SK-N-SH (cell line): ENCODE measurements around the gene BTBD16. TPM values are rescaled to one million over a fixed set of nuclear protein-coding genes. Genes with fewer than 3 reads are reported as not detected.

Experiments used
- CTCF ChIA-PET: fragments of 300-600, 350-600 bp; formaldehyde crosslinking; extraction: SDS; loops from one replicate; lab custom pipeline; 2021; lab: Yijun Ruan, JAX
- POLR2A ChIA-PET: fragments of 350-600 bp; sonication (Branson Sonifier 250); formaldehyde crosslinking; extraction: SDS; loops from one replicate; lab custom pipeline; 2020; ENCODE audit warnings: antibody characterized with exemption, inconsistent platforms; lab: Yijun Ruan, JAX
- DNase-seq: peaks from one replicate; pipeline ENCODE4 v3.0.0; 2012
- H2AFZ ChIP-seq: fragments of 200-600 bp; sonication (generic); 2 replicates; pipeline ENCODE4 v1.8.1; 2016; ENCODE audit warnings: antibody characterized with exemption, mild to moderate bottlenecking, low read depth
- H3F3A ChIP-seq: fragments of 200-600 bp; sonication (generic); replicated peaks from 2 replicates; pipeline ENCODE3; 2016; ENCODE audit warnings: antibody characterized with exemption, mild to moderate bottlenecking; ENCODE audit not compliant: insufficient read depth
- H3K27ac ChIP-seq, 2 experiments: fragments of 200-500 bp in 1 of 2; fragments of 200-600 bp in 1 of 2; sonication (Bioruptor generic) in 1 of 2; sonication (generic), shearing (Covaris generic) in 1 of 2; 2 replicates each; pipeline versions ENCODE4 v1.5.1 to v1.6.1; 2014 to 2016; ENCODE audit warnings: low read depth in 2 of 2, inconsistent platforms in 1 of 2, low read length in 1 of 2, mild to moderate bottlenecking in 1 of 2, mixed read lengths in 1 of 2
- H3K27me3 ChIP-seq: fragments of 200-600 bp; sonication (generic), shearing (Covaris generic); 2 replicates; pipeline ENCODE4 v1.6.1; 2016; ENCODE audit warnings: mixed run types; ENCODE audit not compliant: insufficient read depth
- H3K36me3 ChIP-seq, 2 experiments: fragments of 200-500 bp in 1 of 2; fragments of 200-600 bp in 1 of 2; sonication (Bioruptor generic) in 1 of 2; sonication (generic) in 1 of 2; replicated peaks in 1 of 2; 2 replicates each; pipeline versions ENCODE3 to v1.5.1; 2014 to 2016; ENCODE audit warnings: low read length in 1 of 2, mild to moderate bottlenecking in 1 of 2; ENCODE audit not compliant: insufficient read depth in 2 of 2, control insufficient read depth in 1 of 2
- H3K4me1 ChIP-seq, 2 experiments: fragments of 200-500 bp in 1 of 2; fragments of 200-600 bp in 1 of 2; sonication (Bioruptor generic) in 1 of 2; sonication (generic), shearing (Covaris generic) in 1 of 2; 2 replicates each; pipeline versions ENCODE4 v1.5.1 to v1.6.1; 2014 to 2016; ENCODE audit warnings: low read depth in 1 of 2, low read length in 1 of 2, mixed run types in 1 of 2; ENCODE audit not compliant: insufficient read depth in 2 of 2, control insufficient read depth in 1 of 2
- H3K4me2 ChIP-seq: fragments of 200-600 bp; sonication (generic), shearing (Covaris generic); 2 replicates; pipeline ENCODE4 v1.6.1; 2017; ENCODE audit warnings: mixed run types
- H3K4me3 ChIP-seq, 2 experiments: fragments of 200-500 bp in 1 of 2; fragments of 200-600 bp in 1 of 2; sonication (Bioruptor generic) in 1 of 2; sonication (generic), shearing (Covaris generic) in 1 of 2; 2 replicates each; pipeline versions ENCODE4 v1.5.1 to v1.8.1; 2014 to 2016; ENCODE audit warnings: low read depth in 2 of 2, inconsistent platforms in 1 of 2, low read length in 1 of 2, mild to moderate bottlenecking in 1 of 2, mixed read lengths in 1 of 2, moderate library complexity in 1 of 2
- H3K79me2 ChIP-seq: fragments of 200-600 bp; sonication (generic); 2 replicates; pipeline ENCODE4 v1.8.1; 2017; ENCODE audit warnings: mild to moderate bottlenecking; ENCODE audit not compliant: insufficient read depth
- H3K9ac ChIP-seq: fragments of 200-600 bp; sonication (generic); 2 replicates; pipeline ENCODE4 v1.6.1; 2017; ENCODE audit warnings: mixed run types
- H3K9me2 ChIP-seq: fragments of 200-600 bp; sonication (generic); 2 replicates; pipeline ENCODE4 v1.6.1; 2017; ENCODE audit warnings: mixed run types
- H3K9me3 ChIP-seq: fragments of 200-600 bp; sonication (generic); 2 replicates; pipeline ENCODE4 v1.6.1; 2017; ENCODE audit warnings: mixed run types, mild to moderate bottlenecking, moderate library complexity
- H4K20me1 ChIP-seq: fragments of 200-600 bp; sonication (generic); 2 replicates; pipeline ENCODE4 v1.6.1; 2017; ENCODE audit warnings: mild to moderate bottlenecking, mixed run types; ENCODE audit not compliant: insufficient read depth
- CTCF ChIP-seq: fragments of 200-600 bp; sonication (generic); IDR thresholded peaks from 2 replicates; pipeline ENCODE4 v1.6.1; 2017; ENCODE audit warnings: antibody characterized with exemption, mild to moderate bottlenecking, moderate library complexity
- ELF1 ChIP-seq: IDR thresholded peaks from 2 replicates; pipeline ENCODE4 v1.4.0; 2012
- EP300 ChIP-seq, 2 experiments: IDR thresholded peaks; 2 replicates each; pipeline versions ENCODE4 v1.4.0 to v1.6.1; 2012; ENCODE audit warnings: borderline replicate concordance in 1 of 2, low read depth in 1 of 2, low read length in 1 of 2
- EZH2phosphoT487 ChIP-seq: fragments of 200-600 bp; sonication (generic); IDR thresholded peaks from 2 replicates; pipeline ENCODE4 v1.6.1; 2017; ENCODE audit warnings: low read depth, mixed run types, mild to moderate bottlenecking, antibody characterized with exemption, moderate library complexity, borderline replicate concordance
- FOSL2 ChIP-seq: IDR thresholded peaks from 2 replicates; pipeline ENCODE4 v1.4.0; 2012; ENCODE audit warnings: low read depth, mild to moderate bottlenecking, moderate library complexity, borderline replicate concordance
- FOXJ3 ChIP-seq: sonication (generic); formaldehyde crosslinking; IDR thresholded peaks from 2 replicates; pipeline ENCODE4 v1.5.1; 2020; ENCODE audit warnings: mild to moderate bottlenecking, missing genetic modification reagents
- FOXM1 ChIP-seq: IDR thresholded peaks from 2 replicates; pipeline ENCODE4 v1.4.0; 2012; ENCODE audit warnings: low read depth, mild to moderate bottlenecking
- GATA2 ChIP-seq: sonication (generic); formaldehyde crosslinking; IDR thresholded peaks from 2 replicates; pipeline ENCODE4 v1.5.0; 2020; ENCODE audit warnings: mild to moderate bottlenecking, missing genetic modification reagents
- MAX ChIP-seq: IDR thresholded peaks from 2 replicates; pipeline ENCODE4 v1.4.0; 2012; ENCODE audit warnings: low read depth
- MEF2A ChIP-seq: IDR thresholded peaks from 2 replicates; pipeline ENCODE4 v1.4.0; 2012; ENCODE audit warnings: low read depth, borderline replicate concordance
- NFIC ChIP-seq: IDR thresholded peaks from 2 replicates; pipeline ENCODE4 v1.4.0; 2012; ENCODE audit warnings: borderline replicate concordance
- RCOR1 ChIP-seq: fragments of 150-350 bp; IDR thresholded peaks from 2 replicates; pipeline ENCODE4 v1.6.1; 2017; ENCODE audit warnings: antibody characterized with exemption, low read length
- REST ChIP-seq: IDR thresholded peaks from 2 replicates; pipeline ENCODE4 v1.6.1; 2012; ENCODE audit warnings: mild to moderate bottlenecking, low read depth, low read length, moderate library complexity
- RFX5 ChIP-seq: IDR thresholded peaks from 2 replicates; pipeline ENCODE4 v1.6.1; 2012; ENCODE audit warnings: mild to moderate bottlenecking, improper control_type of control experiment, low read length
- RXRA ChIP-seq: IDR thresholded peaks from 2 replicates; pipeline ENCODE4 v1.4.0; 2012; ENCODE audit warnings: low read depth, mild to moderate bottlenecking, borderline replicate concordance
- SIN3A ChIP-seq: IDR thresholded peaks from 2 replicates; pipeline ENCODE4 v1.6.1; 2012; ENCODE audit warnings: low read depth, mild to moderate bottlenecking, low read length, moderate library complexity, borderline replicate concordance
- TAF1 ChIP-seq: IDR thresholded peaks from 2 replicates; pipeline ENCODE4 v1.6.1; 2012; ENCODE audit warnings: low read depth, mild to moderate bottlenecking, low read length, moderate library complexity, borderline replicate concordance
- TCF12 ChIP-seq: IDR thresholded peaks from 2 replicates; pipeline ENCODE4 v1.4.0; 2012
- TEAD4 ChIP-seq: IDR thresholded peaks from 2 replicates; pipeline ENCODE4 v1.4.0; 2012; ENCODE audit warnings: mild to moderate bottlenecking, borderline replicate concordance; ENCODE audit not compliant: insufficient read depth
- USF1 ChIP-seq: IDR thresholded peaks from 2 replicates; pipeline ENCODE4 v1.4.0; 2012; ENCODE audit warnings: low read depth, borderline replicate concordance
- YY1 ChIP-seq: IDR thresholded peaks from 2 replicates; pipeline ENCODE4 v1.4.0; 2012; ENCODE audit warnings: low read depth, mild to moderate bottlenecking
- WGBS: methylation state at CpG from one replicate; pipeline ENCODE4 v1.1.6; 2017; ENCODE audit warnings: low lambda C conversion rate; 5-methylcytosine and 5-hydroxymethylcytosine counted together
- polyA plus RNA-seq, 3 experiments: library from polyadenylated mRNA; depleted of rRNA; stranded (reverse); fragments of >200 nt; gene quantifications; 2 replicates each; pipeline ENCODE4 v1.2.3, GENCODE V29; 2012

BTBD16 gene
- polyA plus RNA-seq, 1 of the 3 experiments (the other 2 are of a cell fraction): not detected

- TF ChIP-seq TCF12 (no peak), TEAD4 (no peak), MEF2A (no peak), RCOR1 (no peak), SIN3A (no peak)
Measured at GRCh38 chr10:122244001-122244975, 26.8 kb upstream of the BTBD16 start (continued).

- no peak overlapping the region for H3K4me3 ChIP-seq
- peaks cover 0 to 2% of the 10 kb centered on the region in 2 experiments; a peak in 1 of 4 replicates for H3K4me1 ChIP-seq
- no peaks in the 10 kb centered on the region for H3K9me3 ChIP-seq
- H3F3A ChIP-seq: no peaks in the 10 kb centered on the region
- DNase-seq: no peak
- POLR2A ChIA-PET: interaction anchor here (1.3 kb wide), 1 partner anchor 26 kb away, joined by 3 read pairs; the partner anchor contains the start of gene BTBD16
- no peaks in the 10 kb centered on the region for H3K79me2 ChIP-seq
- WGBS: 87% methylated on average over 4 of the region's 4 CpGs
- H3K9me2 ChIP-seq: no peaks in the 10 kb centered on the region
- H4K20me1 ChIP-seq: no peaks in the 10 kb centered on the region
- no peak overlapping the region for H2AFZ ChIP-seq
- CTCF ChIA-PET: interaction anchor here (1.2 to 5.5 kb wide), 3 partner anchors 9 to 216 kb away, joined by 3 to 25 read pairs (median 3); no protein-coding TSS in a partner anchor
- H3K36me3 ChIP-seq: peaks cover 6 to 13% of the 10 kb centered on the region in 2 experiments
- no peak overlapping the region for H3K4me2 ChIP-seq
- no peak overlapping the region for H3K27ac ChIP-seq
- H3K9ac ChIP-seq: no peak overlapping the region
- no peak for TF ChIP-seq FOSL2
- TF ChIP-seq FOXJ3 (CRISPR knock-in tag): no peak
- TF ChIP-seq TAF1: no peak
- TF ChIP-seq YY1: no peak
- no peak for TF ChIP-seq FOXM1
- TF ChIP-seq ELF1: no peak
- no peak for TF ChIP-seq NFIC
- no peak for TF ChIP-seq EZH2phosphoT487
- TF ChIP-seq GATA2: no peak
- no peak for TF ChIP-seq MAX
- TF ChIP-seq RFX5: no peak
- no peak for TF ChIP-seq EP300 (IDR thresholded peaks at IDR 0.05; ENCODE audit: borderline replicate concordance in 1 of 2, low read depth in 1 of 2, low read length in 1 of 2)
- no peak for TF ChIP-seq REST
- no peak for TF ChIP-seq RXRA
- TF ChIP-seq USF1: no peak
- TF ChIP-seq CTCF: no peak
- no peaks in the 10 kb centered on the region for H3K27me3 ChIP-seq
Measured at GRCh38 chr10:122245136-122245535, 26.0 kb upstream of the BTBD16 start.
